K562 (cell line): ENCODE measurements around the gene TXNDC8. TPM values are rescaled to one million over a fixed set of nuclear protein-coding genes. Genes with fewer than 3 reads are reported as not detected.

Experiments
- BRD4 ChIP-seq: fragments of 200-600 bp; sonication (generic); IDR thresholded peaks from 2 replicates; pipeline ENCODE4 v1.6.1; 2017; ENCODE audit warnings: inconsistent platforms
- CCNT2 ChIP-seq: IDR thresholded peaks from 2 replicates; pipeline ENCODE4 v1.6.1; 2011; ENCODE audit warnings: borderline replicate concordance, low read depth, mild to moderate bottlenecking, moderate library complexity, mixed read lengths, low read length; ENCODE audit not compliant: insufficient read length; ENCODE audit errors: extremely low read depth
- CEBPG ChIP-seq, 3 experiments: fragments of 200-800 bp in 1 of 3; sonication (Bioruptor generic) in 1 of 3; sonication (generic) in 1 of 3; formaldehyde crosslinking in 1 of 3; IDR thresholded peaks in 2 of 3; conservative IDR thresholded peaks in 1 of 3; 2 replicates each; pipeline versions ENCODE4 v1.6.1 to v1.8.0; 2016 to 2022; ENCODE audit warnings: missing compliant biosample characterization in 2 of 3, missing genetic modification characterization in 2 of 3, mild to moderate bottlenecking in 1 of 3, missing genetic modification reagents in 1 of 3
- FOSL1 ChIP-seq: fragments of 200-800 bp; sonication (Bioruptor generic); conservative IDR thresholded peaks from 2 replicates; pipeline ENCODE4 v1.6.1; 2016; ENCODE audit warnings: missing genetic modification characterization, missing compliant biosample characterization
- KLF10 ChIP-seq: fragments of 250-450 bp; sonication (Bioruptor Pico); IDR thresholded peaks from 2 replicates; pipeline ENCODE4 v1.6.1; 2021; ENCODE audit warnings: matching md5 sums
- NCOA4 ChIP-seq: fragments of 450-650 bp; IDR thresholded peaks from 2 replicates; pipeline ENCODE4 v1.6.1; 2018; ENCODE audit warnings: mild to moderate bottlenecking; ENCODE audit not compliant: partially characterized antibody
- NFIX ChIP-seq: fragments of 250-450 bp; sonication (Bioruptor Pico); IDR thresholded peaks from 2 replicates; pipeline ENCODE4 v1.4.0; 2020; ENCODE audit warnings: low read depth, mild to moderate bottlenecking, moderate library complexity
- RCOR1 ChIP-seq, 2 experiments: IDR thresholded peaks; 2 replicates each; pipeline ENCODE4 v1.6.1; 2012; ENCODE audit warnings: low read depth in 2 of 2, low read length in 2 of 2, borderline replicate concordance in 1 of 2, improper control_type of control experiment in 1 of 2
- SMAD3 ChIP-seq: fragments of 450-650 bp; formaldehyde crosslinking; conservative IDR thresholded peaks from 2 replicates; pipeline ENCODE4 v1.4.0; 2020; ENCODE audit warnings: mild to moderate bottlenecking
- TRIM24 ChIP-seq, 2 experiments: fragments of 450-650 bp; IDR thresholded peaks; 2 replicates each; pipeline ENCODE4 v1.6.1; 2016
- ZBTB7A ChIP-seq: IDR thresholded peaks from 2 replicates; pipeline ENCODE4 v1.6.1; 2011; ENCODE audit warnings: low read depth, mild to moderate bottlenecking, low read length, moderate library complexity, borderline replicate concordance; ENCODE audit not compliant: control insufficient read depth
- ZC3H8 ChIP-seq: fragments of 450-650 bp; IDR thresholded peaks from 2 replicates; pipeline ENCODE4 v1.6.1; 2017
- ZNF253 ChIP-seq: fragments of 250-450 bp; sonication (Bioruptor Pico); conservative IDR thresholded peaks from 2 replicates; pipeline ENCODE4 v1.6.1; 2021; ENCODE audit warnings: mild to moderate bottlenecking
- ZNF75A ChIP-seq: fragments of 450-650 bp; formaldehyde crosslinking; IDR thresholded peaks from 2 replicates; pipeline ENCODE4 v1.4.0; 2020; ENCODE audit warnings: mild to moderate bottlenecking
- polyA plus RNA-seq, 8 experiments: library from polyadenylated mRNA; depleted of rRNA in 4 of 8; stranded (reverse) in 5 of 8; unstranded in 3 of 8; fragments of >200 nt; fragmentation: Nextera tagmentation in 2 of 8; fragmentation: Illumina TruSeq in 1 of 8; extraction: Ambion mirVana in 2 of 8; extraction: Trizol in 1 of 8; gene quantifications; 2 replicates each; pipeline versions ENCODE4 v1.2.1 to v1.2.3, GENCODE V29; 2011 to 2014; ENCODE audit warnings: inconsistent platforms in 1 of 8, missing spikeins in 1 of 8
- total RNA-seq, 7 experiments: library from RNA; depleted of rRNA in 6 of 7; stranded (reverse); fragments of >200 nt in 6 of 7; fragmentation: Illumina TruSeq in 2 of 7; extraction: Trizol in 2 of 7; gene quantifications; 2 replicates each; pipeline versions ENCODE4 v1.2.1 to v1.2.3, GENCODE V29; 2011 to 2021; ENCODE audit warnings: low replicate concordance in 1 of 7
- TF ChIP-seq, protein P1 (sequence below): sonication (generic); formaldehyde crosslinking; IDR thresholded peaks from 2 replicates; pipeline ENCODE4 v1.8.1; 2022; ENCODE audit warnings: missing genetic modification reagents
- TF ChIP-seq, protein P2 (sequence below): sonication (generic); formaldehyde crosslinking; IDR thresholded peaks from 2 replicates; pipeline ENCODE4 v1.8.1; 2023; ENCODE audit warnings: mild to moderate bottlenecking, missing genetic modification reagents
- TF ChIP-seq, protein P3 (sequence below): fragments of 450-650 bp; conservative IDR thresholded peaks from 2 replicates; pipeline ENCODE4 v1.6.1; 2016; ENCODE audit warnings: missing genetic modification characterization, low read depth, mild to moderate bottlenecking, missing compliant biosample characterization, moderate library complexity
- TF ChIP-seq, protein P4 (sequence below): fragments of 250-450 bp; sonication (Bioruptor Pico); IDR thresholded peaks from 2 replicates; pipeline ENCODE4 v1.5.0; 2021; ENCODE audit warnings: mild to moderate bottlenecking, moderate library complexity
- TF ChIP-seq, protein P5 (sequence below), 3 experiments: IDR thresholded peaks in 2 of 3; conservative IDR thresholded peaks in 1 of 3; 2 replicates each; pipeline ENCODE4 v1.5.1; 2011 to 2012; ENCODE audit warnings: low read length in 3 of 3, mild to moderate bottlenecking in 3 of 3, control low read depth in 2 of 3, improper control_type of control experiment in 1 of 3, inconsistent platforms in 1 of 3, low read depth in 1 of 3, mixed read lengths in 1 of 3, moderate library complexity in 1 of 3; ENCODE audit not compliant: insufficient read depth in 2 of 3

The TXNDC8 gene
- total and polyA plus RNA-seq, 9 of the 15 experiments (the other 6 are each of a cell fraction or from before 2014, with no cell fraction given): not detected

DNA sequence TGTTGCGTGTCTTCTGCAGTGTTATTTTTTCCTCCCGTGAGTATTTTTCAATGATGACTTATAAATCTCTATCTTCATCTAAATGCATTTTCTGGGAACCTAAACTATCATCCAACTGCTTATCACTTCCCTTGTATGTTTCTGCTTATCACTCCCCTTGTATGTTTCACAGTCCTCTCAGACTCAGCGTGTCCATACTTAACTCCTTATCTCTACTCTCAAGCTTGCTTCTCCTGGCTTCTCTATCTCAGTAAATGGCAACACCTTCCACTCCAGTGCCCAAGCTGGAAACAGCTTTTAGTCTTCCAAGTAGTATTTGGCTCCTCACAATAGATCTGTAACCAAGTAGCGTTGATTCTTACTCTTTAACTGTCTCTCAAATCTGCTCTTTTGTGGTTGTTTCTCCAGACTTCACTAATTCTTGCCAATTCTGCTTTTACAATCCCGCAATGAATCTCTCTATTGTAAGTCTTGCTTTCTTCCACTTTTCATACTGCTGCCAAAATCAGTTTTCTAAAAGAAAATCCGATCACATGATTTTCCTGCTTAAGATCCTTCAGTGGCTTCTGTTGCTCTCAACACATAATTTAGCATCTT lies 33.8 kb upstream of the TXNDC8 start (continued):
- no peak for TF ChIP-seq NFIX (CRISPR knock-in tag)
- TF ChIP-seq ZC3H8: peak; percentile 89
- no peak for TF ChIP-seq ZNF253 (CRISPR knock-in tag)
- peak; percentile 87 for TF ChIP-seq FOSL1 (tag)
- peak; percentile 86 to 98 for TF ChIP-seq RCOR1 (IDR thresholded peaks at IDR 0.05; ENCODE audit: borderline replicate concordance in 1 of 2, low read depth in 2 of 2, low read length in 2 of 2)
- TF ChIP-seq, protein P1, sequence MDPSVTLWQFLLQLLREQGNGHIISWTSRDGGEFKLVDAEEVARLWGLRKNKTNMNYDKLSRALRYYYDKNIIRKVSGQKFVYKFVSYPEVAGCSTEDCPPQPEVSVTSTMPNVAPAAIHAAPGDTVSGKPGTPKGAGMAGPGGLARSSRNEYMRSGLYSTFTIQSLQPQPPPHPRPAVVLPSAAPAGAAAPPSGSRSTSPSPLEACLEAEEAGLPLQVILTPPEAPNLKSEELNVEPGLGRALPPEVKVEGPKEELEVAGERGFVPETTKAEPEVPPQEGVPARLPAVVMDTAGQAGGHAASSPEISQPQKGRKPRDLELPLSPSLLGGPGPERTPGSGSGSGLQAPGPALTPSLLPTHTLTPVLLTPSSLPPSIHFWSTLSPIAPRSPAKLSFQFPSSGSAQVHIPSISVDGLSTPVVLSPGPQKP: no peak
- no peak for TF ChIP-seq ZBTB7A
- peak; percentile 99 for TF ChIP-seq TRIM24 (IDR thresholded peaks at IDR 0.05)
- TF ChIP-seq, protein P2, sequence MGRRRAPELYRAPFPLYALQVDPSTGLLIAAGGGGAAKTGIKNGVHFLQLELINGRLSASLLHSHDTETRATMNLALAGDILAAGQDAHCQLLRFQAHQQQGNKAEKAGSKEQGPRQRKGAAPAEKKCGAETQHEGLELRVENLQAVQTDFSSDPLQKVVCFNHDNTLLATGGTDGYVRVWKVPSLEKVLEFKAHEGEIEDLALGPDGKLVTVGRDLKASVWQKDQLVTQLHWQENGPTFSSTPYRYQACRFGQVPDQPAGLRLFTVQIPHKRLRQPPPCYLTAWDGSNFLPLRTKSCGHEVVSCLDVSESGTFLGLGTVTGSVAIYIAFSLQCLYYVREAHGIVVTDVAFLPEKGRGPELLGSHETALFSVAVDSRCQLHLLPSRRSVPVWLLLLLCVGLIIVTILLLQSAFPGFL (CRISPR knock-in tag): no peak
- TF ChIP-seq, protein P3, sequence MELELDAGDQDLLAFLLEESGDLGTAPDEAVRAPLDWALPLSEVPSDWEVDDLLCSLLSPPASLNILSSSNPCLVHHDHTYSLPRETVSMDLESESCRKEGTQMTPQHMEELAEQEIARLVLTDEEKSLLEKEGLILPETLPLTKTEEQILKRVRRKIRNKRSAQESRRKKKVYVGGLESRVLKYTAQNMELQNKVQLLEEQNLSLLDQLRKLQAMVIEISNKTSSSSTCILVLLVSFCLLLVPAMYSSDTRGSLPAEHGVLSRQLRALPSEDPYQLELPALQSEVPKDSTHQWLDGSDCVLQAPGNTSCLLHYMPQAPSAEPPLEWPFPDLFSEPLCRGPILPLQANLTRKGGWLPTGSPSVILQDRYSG (tag): peak; percentile 79
- TF ChIP-seq, protein P4, sequence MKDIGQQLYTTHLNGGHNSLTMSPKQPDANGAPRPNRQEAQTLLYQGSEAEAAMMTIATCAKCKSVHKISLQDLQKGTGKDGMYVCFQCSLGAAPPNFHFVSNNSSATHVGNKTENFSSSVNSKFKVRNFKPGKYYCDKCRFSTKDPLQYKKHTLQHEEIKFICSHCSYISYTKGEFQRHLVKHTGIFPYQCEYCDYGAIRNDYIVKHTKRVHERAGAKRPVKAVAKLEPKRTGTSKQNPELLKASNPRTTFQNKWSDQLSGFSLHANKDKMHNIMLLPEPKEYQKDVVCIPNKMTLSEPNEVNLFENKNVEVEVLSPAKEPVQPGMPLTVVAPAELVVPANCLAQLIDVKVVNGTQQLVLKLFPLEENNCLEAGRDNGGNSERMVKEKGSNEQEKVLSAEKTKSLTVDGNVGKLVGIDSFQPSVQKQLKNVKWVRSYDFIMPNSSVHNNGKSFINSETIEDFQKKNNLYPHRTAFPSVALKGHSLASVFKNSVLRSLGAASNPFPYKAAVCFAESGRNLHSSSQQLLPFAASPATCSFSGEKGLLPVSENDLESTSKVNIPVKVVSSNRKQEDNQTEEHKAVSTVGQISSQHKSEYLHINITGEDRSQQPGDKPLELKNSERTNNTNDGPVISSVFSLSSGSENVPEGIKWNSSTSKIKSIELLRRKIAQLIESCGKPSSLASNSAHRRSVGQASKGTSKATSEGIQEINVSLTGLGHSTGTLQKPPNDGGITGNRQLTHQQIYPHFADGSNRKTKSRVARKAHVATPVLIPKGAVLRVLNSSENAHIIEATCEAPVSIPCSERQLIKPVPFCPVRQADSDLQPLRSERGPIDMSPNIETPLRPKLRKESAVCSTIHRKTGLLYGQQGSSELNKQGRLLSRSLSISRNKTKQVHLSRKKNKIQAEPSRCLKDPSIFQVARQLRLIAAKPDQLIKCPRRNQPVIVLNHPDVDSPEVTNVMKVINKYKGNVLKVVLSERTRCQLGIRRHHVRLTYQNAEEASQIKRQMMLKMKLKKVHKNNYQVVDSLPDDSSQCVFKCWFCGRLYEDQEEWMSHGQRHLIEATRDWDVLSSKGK (CRISPR knock-in tag): no peak
- peak; percentile 87; the same call in 1 of the 2 replicates for TF ChIP-seq SMAD3 (CRISPR knock-in tag)
- 0 out of 2 replicates have a peak, but pooled peaks have one; percentile 26 for TF ChIP-seq KLF10 (CRISPR knock-in tag)
- TF ChIP-seq CCNT2: peak; percentile 93
- no peak for TF ChIP-seq BRD4
- peak; percentile 98 for TF ChIP-seq NCOA4
- TF ChIP-seq, protein P5, sequence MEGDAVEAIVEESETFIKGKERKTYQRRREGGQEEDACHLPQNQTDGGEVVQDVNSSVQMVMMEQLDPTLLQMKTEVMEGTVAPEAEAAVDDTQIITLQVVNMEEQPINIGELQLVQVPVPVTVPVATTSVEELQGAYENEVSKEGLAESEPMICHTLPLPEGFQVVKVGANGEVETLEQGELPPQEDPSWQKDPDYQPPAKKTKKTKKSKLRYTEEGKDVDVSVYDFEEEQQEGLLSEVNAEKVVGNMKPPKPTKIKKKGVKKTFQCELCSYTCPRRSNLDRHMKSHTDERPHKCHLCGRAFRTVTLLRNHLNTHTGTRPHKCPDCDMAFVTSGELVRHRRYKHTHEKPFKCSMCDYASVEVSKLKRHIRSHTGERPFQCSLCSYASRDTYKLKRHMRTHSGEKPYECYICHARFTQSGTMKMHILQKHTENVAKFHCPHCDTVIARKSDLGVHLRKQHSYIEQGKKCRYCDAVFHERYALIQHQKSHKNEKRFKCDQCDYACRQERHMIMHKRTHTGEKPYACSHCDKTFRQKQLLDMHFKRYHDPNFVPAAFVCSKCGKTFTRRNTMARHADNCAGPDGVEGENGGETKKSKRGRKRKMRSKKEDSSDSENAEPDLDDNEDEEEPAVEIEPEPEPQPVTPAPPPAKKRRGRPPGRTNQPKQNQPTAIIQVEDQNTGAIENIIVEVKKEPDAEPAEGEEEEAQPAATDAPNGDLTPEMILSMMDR (IDR thresholded peaks at IDR 0.05 in 2 of 3, conservative IDR thresholded peaks at IDR 0.05 in 1 of 3; ENCODE audit: insufficient read depth in 2 of 3, low read depth in 1 of 3, low read length in 3 of 3): no peak
- TF ChIP-seq ZNF75A (CRISPR knock-in tag): no peak
- no peak for TF ChIP-seq CEBPG (CRISPR knock-in tag; IDR thresholded peaks at IDR 0.05)
- TF ChIP-seq CEBPG (tag; conservative IDR thresholded peaks at IDR 0.05 in 1 of 2, IDR thresholded peaks at IDR 0.05 in 1 of 2): no peak
